Left lobe of liver (tissue), 2 donors: ENCODE results near the gene RNF187. TPM values are rescaled to one million over a fixed set of nuclear protein-coding genes. Genes with fewer than 3 reads are reported as not detected.

ENCODE experiments used
- ATAC-seq: fragments of 200-7000 bp; cut with Tn5 transposase; one replicate; pipeline ENCODE4 v1.9.1; 2020; ENCODE audit warnings: mild to moderate bottlenecking, moderate library complexity
- DNase-seq: peaks from one replicate; pipeline ENCODE4 v3.0.0-alpha.2; 2020; ENCODE audit warnings: low spot score
- total RNA-seq: library from RNA; stranded (reverse); gene quantifications from one replicate; pipeline ENCODE4 v1.2.1, GENCODE V29; 2021
- donor health status: DM: no; HTN: no; CAD: no; lungs with moderate emphysema.
- donor health status: DM: no; HTN: yes; CAD: no.

RNF187 gene
- total RNA-seq = 60.3 TPM

DNA sequence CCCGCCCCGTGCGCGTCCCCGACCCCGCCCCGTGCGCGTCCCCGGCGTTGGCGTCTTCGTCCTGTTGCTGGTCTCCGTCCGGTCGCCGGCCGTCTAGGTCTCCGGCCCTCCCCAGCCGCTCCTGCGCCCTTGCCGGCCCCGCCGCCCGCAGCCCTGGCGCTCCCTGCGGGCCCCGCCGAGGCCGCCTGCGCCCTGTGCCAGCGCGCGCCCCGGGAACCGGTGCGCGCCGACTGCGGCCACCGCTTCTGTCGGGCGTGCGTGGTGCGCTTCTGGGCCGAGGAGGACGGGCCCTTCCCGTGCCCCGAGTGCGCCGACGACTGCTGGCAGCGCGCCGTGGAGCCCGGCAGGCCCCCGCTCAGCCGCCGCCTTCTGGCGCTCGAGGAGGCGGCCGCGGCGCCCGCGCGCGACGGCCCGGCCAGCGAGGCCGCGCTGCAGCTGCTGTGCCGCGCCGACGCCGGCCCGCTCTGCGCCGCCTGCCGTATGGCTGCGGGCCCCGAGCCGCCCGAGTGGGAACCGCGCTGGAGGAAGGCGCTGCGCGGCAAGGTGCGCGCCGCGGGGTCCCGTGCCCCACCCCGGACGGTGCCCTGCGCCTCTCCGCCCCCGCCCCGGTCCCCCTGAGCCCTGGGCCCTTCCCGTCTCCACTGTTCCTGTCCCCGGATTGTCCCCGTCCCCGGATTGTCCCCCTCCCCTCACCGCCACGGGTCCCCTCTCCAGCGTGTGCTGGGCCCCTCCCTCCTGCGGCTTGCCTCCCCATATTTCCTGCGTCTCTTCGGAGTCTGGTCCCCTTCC lies at the start of gene RNF187:
RNF187 (plus strand) TSS at position 47 of the 789 bp plus-strand sequence.
- DNase-seq (peak; percentile 91), ATAC-seq (peak; percentile 93)

DNA sequence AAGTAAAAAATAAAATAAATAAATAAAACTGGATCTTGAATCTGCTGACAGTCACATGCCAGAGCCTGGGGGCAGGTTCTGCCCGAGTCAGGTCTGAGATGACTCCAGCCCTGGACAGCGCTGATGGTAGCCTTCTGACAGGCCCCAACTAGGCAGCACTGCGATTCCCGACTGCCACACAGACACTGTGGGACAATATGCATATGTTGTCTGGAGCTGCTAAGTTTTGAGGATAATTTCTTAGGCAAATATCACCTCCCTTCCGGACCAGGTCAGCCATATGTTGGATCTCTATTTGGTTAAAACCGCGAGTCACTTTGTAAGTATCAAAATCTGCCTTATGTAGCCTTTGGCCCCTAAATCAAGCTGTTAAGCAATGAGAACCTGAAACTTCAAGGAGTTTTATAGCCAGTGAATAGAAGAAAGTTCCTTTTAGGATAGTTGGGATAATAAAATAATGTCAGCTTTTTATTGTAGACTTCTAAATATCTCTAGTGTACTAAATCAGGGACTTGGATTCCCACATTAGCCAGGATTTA lies 49.7 kb upstream of the RNF187 start:
- no peak for DNase-seq
- no peak for ATAC-seq

GRCh38 chr1:228438266-228438665 lies 48.9 kb upstream of the RNF187 start:
- no peak for DNase-seq
- ATAC-seq = no peak

DNA sequence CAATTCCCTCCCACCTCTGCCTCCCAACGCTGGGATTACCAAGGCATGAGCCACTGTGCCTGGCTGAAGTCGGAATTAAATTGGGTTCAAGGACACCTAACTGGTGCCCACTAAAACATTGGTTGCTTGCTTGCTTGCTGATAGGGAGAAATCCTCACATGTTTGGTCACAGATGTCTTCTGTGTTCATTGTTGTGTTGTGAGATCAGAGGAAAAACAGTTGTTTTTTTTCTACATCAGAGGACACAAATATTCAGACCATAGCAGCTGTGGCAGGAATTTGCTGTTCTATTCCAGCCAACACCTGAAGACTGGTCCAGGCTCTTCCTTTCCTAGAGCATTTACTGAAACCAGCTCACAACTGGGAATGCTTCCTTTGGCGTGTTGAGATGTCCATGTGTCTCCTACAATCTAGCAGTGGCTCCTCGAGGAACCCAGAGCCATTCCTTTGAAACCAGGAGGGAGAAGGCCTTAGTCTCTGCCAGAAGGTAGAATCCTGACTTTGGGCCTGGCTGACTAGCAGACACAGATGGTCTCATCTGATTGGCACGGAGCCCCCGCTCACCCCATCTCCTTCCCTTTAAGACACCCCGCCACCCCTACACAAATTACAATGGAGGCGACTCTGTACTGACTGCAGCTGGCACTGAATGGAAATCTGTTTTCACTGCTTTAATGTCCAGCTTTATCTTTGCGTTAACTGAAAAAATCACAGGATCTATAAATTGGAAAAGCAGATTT lies 46.3 kb upstream of the RNF187 start:
- DNase-seq (no peak), ATAC-seq (no peak)

GRCh38 chr1:228443395-228443794 lies 43.8 kb upstream of the RNF187 start:
- ATAC-seq (no peak), DNase-seq (no peak)

- DNase-seq (no peak), ATAC-seq (no peak)
Measured at GRCh38 chr1:228445490-228445842, 41.7 kb upstream of the RNF187 start.

GRCh38 chr1:228445843-228446650 lies 41.1 kb upstream of the RNF187 start:
- DNase-seq = no peak
- ATAC-seq = peak; percentile 52

- ATAC-seq (no peak), DNase-seq (no peak)
Measured at GRCh38 chr1:228446852-228447251, 40.3 kb upstream of the RNF187 start.

DNA sequence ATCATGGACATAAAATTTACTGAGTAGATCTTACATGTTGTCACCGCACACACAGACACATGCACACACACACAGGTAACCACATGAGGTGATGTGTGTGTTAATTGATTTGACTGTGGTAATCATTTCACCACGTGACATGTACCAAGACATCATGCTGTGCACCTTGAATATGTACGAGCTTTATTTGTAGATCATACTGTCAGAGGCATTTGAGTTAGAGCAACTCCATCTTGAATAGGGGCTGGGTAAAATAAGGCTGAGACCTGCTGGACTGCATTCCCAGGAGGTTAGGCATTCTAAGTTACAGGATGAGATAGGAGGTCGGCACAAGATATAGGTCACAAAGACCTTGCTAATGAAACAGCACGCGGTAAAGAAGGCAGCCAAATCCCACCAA lies 38.8 kb upstream of the RNF187 start:
- ATAC-seq (no peak), DNase-seq (no peak)

- DNase-seq (no peak), ATAC-seq (no peak)
Measured at GRCh38 chr1:228450200-228450599, 37.0 kb upstream of the RNF187 start.

- DNase-seq = no peak
- ATAC-seq = no peak
Measured at GRCh38 chr1:228452194-228453021, 34.8 kb upstream of the RNF187 start.

DNA sequence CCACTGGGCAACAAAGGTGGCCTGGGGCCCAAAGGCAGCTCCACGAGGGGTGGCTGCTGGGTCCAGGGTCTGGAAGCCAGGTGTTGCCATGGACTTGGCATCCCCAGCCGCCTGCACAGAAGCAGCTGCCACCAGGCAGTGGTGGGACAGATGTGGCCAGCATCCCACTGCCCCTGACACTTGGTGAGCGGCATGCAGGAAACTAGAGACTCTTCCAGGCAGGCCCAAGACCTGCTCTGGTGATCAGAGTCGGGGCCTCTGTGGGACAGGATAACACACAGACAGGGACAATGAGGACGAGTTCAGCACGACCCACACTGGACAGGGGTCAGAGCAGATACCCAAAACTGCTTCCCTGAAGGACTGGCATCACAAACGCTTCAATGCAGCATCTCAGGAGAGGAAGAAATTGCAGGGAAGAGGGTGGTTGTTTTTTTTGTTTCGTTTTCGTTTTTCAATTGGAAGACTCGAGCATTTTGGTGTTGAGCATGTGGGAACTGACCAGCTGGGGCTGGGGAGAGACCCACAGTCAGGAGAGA lies 34.1 kb upstream of the RNF187 start:
- ATAC-seq = no peak
- DNase-seq = no peak

DNA sequence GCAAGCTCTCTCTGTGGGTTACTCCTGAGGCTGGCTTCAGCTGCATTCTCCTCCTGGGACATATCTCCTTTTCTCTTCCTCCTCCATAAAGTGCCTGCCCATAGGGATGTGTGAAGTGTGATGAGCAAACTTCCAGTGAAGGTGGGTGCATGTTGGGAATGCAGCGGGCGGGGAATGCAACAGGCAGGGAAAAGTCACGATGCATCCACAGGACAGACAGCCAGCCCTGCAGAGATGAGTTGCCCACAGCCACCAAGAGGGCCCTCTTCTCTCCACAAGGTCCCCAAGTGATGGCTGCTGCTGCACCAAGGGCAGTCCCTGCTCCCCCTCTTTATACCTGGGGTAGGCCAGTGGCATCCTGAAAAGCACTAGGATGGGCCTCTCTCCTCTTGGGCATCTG lies 33.6 kb upstream of the RNF187 start:
- ATAC-seq (no peak), DNase-seq (no peak)

DNA sequence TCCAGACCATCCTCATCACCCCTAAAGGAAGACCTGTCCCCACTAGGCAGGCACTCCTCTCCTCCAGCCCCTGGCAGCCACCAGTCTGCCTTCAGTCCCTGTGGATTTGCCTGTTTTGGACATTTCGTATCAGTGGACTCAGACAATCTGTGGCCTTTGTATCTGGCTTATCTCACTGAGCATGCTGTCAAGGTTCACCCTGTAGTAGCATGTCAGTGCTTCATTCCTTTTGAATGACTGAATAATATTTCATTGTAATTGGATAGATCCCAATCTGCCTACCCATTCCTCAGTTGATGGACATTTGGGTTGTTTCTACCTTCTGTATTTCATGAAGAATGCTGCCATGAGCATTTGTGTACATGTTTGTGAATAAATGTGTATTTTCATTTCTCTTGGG lies 32.9 kb upstream of the RNF187 start:
- DNase-seq (no peak), ATAC-seq (no peak)

GRCh38 chr1:228455715-228456114 lies 31.5 kb upstream of the RNF187 start:
- DNase-seq (no peak), ATAC-seq (no peak)

DNA sequence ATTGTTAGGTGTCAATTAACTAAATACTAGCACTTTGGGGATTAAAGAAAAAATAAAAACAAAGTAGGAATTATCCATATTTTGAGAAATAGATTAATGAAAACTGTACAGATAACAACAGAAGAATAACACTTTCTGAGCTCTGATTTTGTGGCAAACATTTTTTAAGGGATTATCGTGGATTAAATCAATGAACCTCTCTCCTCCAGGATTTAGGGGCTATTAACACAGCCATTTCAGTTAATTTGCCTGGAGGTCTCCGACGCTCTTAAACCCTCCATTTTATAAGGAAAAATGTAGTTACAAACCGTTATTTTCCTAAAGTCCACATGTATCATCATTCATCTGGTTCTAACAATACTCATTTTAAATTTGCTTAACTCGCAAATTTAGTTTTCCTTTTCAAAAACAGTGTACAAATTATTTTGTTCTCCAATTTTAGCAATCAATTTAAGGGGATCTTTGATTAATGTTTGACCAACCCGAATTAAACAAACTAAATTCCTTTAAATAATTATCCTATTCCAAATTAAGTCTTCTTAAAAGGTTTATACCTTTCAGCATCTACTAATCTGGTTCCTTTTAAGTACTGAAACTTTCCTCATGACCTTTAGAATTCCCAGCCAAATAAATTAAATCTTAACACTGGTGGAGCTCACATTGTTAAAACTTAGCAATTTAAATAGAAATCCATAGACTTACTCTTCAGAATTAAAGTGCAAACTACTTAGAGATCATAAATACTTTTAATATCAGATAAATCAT lies 30.7 kb upstream of the RNF187 start:
- DNase-seq (no peak), ATAC-seq (no peak)

DNA sequence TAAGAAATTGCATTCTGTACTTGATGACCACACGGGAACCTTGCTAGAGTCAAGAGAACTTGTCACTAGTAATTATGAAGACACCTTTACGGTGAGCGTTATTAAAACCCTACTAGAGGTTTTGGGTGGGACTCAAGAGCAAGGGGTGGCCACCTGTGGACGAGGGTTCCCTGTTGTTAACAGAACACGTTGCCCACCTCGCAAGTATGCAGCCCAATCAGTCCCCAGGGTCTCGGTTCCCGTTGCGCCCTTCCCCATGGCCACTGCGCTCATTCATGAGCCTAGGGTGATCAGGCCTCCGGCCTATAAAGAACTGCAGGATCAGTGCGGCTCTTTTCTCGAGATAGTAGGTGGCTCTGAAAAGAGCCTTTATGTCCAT lies 30.2 kb upstream of the RNF187 start:
- no peak for ATAC-seq
- no peak for DNase-seq

- DNase-seq = peak; percentile 51
- peak; percentile 75 for ATAC-seq
Measured at GRCh38 chr1:228457396-228458176, 29.6 kb upstream of the RNF187 start.
